Suprapubic skin (tissue), 4 donors: ENCODE data around the gene MAP2K7. TPM values are rescaled to one million over a fixed set of nuclear protein-coding genes. Genes with fewer than 3 reads are reported as not detected.

Experiments used
- DNase-seq, 2 donors: peaks; one replicate each; pipeline ENCODE4 v3.0.0-alpha.2; 2019; ENCODE audit warnings: low spot score in 2 of 2
- H3K27ac ChIP-seq: fragments of 200-600 bp; sonication (generic); one replicate; pipeline ENCODE4 v1.5.1; 2019
- H3K27me3 ChIP-seq: fragments of 200-600 bp; sonication (generic); one replicate; pipeline ENCODE4 v1.5.1; 2019
- H3K36me3 ChIP-seq: fragments of 200-600 bp; sonication (generic); one replicate; pipeline ENCODE4 v1.5.1; 2019
- H3K4me1 ChIP-seq: fragments of 200-600 bp; sonication (generic); one replicate; pipeline ENCODE4 v1.5.1; 2019
- H3K4me3 ChIP-seq: fragments of 200-600 bp; sonication (generic); one replicate; pipeline ENCODE4 v1.5.1; 2019; ENCODE audit warnings: mild to moderate bottlenecking
- H3K9me3 ChIP-seq: fragments of 200-600 bp; sonication (generic); one replicate; pipeline ENCODE4 v1.5.1; 2019
- CTCF ChIP-seq, 2 donors: fragments of 200-600 bp in 1 of 2; fragments of 450-650 bp in 1 of 2; sonication (generic) in 1 of 2; IDR thresholded peaks; one replicate each; pipeline ENCODE4 v1.5.1; 2016 to 2019; ENCODE audit warnings: antibody characterized with exemption in 2 of 2, mild to moderate bottlenecking in 1 of 2, moderate library complexity in 1 of 2
- EP300 ChIP-seq: sonication (generic); formaldehyde crosslinking; IDR thresholded peaks from one replicate; pipeline ENCODE4 v1.6.1; 2017; ENCODE audit warnings: antibody characterized with exemption
- POLR2A ChIP-seq, 2 donors: fragments of 450-650 bp; IDR thresholded peaks; one replicate each; pipeline ENCODE4 v1.6.1; 2017; ENCODE audit warnings: antibody characterized with exemption in 2 of 2, mild to moderate bottlenecking in 2 of 2, moderate library complexity in 2 of 2
- POLR2AphosphoS5 ChIP-seq, 3 donors: sonication (generic); formaldehyde crosslinking; IDR thresholded peaks; one replicate each; pipeline ENCODE4 v1.6.1; 2017; ENCODE audit warnings: antibody characterized with exemption in 3 of 3
- WGBS: methylation state at CpG from one replicate; pipeline ENCODE4 v1.1.5; 2018; 5-methylcytosine and 5-hydroxymethylcytosine counted together
- total RNA-seq, 4 donors: library from RNA; depleted of rRNA; stranded (reverse); fragments of >200 nt; gene quantifications; one replicate each; pipeline ENCODE4 v1.1.0, GENCODE V29; 2016

The MAP2K7 gene
- total RNA-seq, 4 donors from 2014 or later, result 25.1 to 52.4 (median 29.3) TPM

- 51% methylated on average over 11 of the region's 12 CpGs for WGBS
- Histone ChIP-seq H3K4me1 (peaks cover 83% of the 10 kb centered on the region), H3K9me3 (no peaks in the 10 kb centered on the region), H3K27ac (no peak overlapping the region), H3K27me3 (peaks cover under 1% of the 10 kb centered on the region), H3K4me3 (no peak overlapping the region), H3K36me3 (peaks cover 16% of the 10 kb centered on the region)
- TF ChIP-seq POLR2AphosphoS5 (IDR thresholded peaks at IDR 0.05), result no peak
- no peak for TF ChIP-seq CTCF (IDR thresholded peaks at IDR 0.05)
- TF ChIP-seq POLR2A (IDR thresholded peaks at IDR 0.05), result no peak
- no peak for TF ChIP-seq EP300
- DNase-seq, result peak in 1 of 2 donors; percentile 69
Observed at GRCh38 chr19:7924241-7924640, 20.6 kb downstream of the MAP2K7 start.

GRCh38 chr19:7924651-7925170, 21.0 kb downstream of the MAP2K7 start:
- H3K36me3 ChIP-seq, result peaks cover 16% of the 10 kb centered on the region
- DNase-seq, result peak in 1 of 2 donors; percentile 76
- peak overlapping the region; percentile 66 for H3K4me3 ChIP-seq
- no peak overlapping the region for H3K27ac ChIP-seq
- no peaks in the 10 kb centered on the region for H3K9me3 ChIP-seq
- peaks cover 83% of the 10 kb centered on the region for H3K4me1 ChIP-seq
- TF ChIP-seq POLR2A (IDR thresholded peaks at IDR 0.05) (no peak), POLR2AphosphoS5 (IDR thresholded peaks at IDR 0.05) (no peak), CTCF (IDR thresholded peaks at IDR 0.05) (no peak), EP300 (no peak)
- WGBS, result 34% methylated on average over 13 of the region's 34 CpGs
- H3K27me3 ChIP-seq, result no peaks in the 10 kb centered on the region

- H3K4me1 ChIP-seq, result peaks cover 85% of the 10 kb centered on the region
- no peaks in the 10 kb centered on the region for H3K27me3 ChIP-seq
- H3K4me3 ChIP-seq, result peak overlapping the region; percentile 66
- DNase-seq, result peak in 1 of 2 donors; percentile 84
- H3K36me3 ChIP-seq, result peaks cover 18% of the 10 kb centered on the region
- TF ChIP-seq CTCF (IDR thresholded peaks at IDR 0.05) (peak; percentile 44 to 94), EP300 (no peak)
- no peak overlapping the region for H3K27ac ChIP-seq
- no peaks in the 10 kb centered on the region for H3K9me3 ChIP-seq
- WGBS, result 1% methylated on average over 15 of the region's 98 CpGs
Observed at GRCh38 chr19:7925171-7925851, 21.6 kb downstream of the MAP2K7 start.

GRCh38 chr19:7926021-7926726, 22.5 kb downstream of the MAP2K7 start, which contains the start of gene CTXN1:
CTXN1 (minus strand) TSS chr19:7926135; CDS start chr19:7925538, 597 bp downstream.
- H3K27ac ChIP-seq, result peak within 1 kb of the TSS; percentile 7
- H3K27me3 ChIP-seq, result no peaks in the 10 kb centered on the region
- no peak for TF ChIP-seq CTCF (IDR thresholded peaks at IDR 0.05)
- no peak for TF ChIP-seq POLR2AphosphoS5 (IDR thresholded peaks at IDR 0.05)
- no peak for TF ChIP-seq EP300
- TF ChIP-seq POLR2A (IDR thresholded peaks at IDR 0.05), result no peak
- DNase-seq, result peak in 1 of 2 donors; percentile 72
- H3K9me3 ChIP-seq, result no peaks in the 10 kb centered on the region
- peaks cover 81% of the 10 kb centered on the region for H3K4me1 ChIP-seq
- peak within 1 kb of the TSS; percentile 66 for H3K4me3 ChIP-seq
- 16% methylated on average over 34 of the region's 65 CpGs for WGBS
- peaks cover 26% of the 10 kb centered on the region for H3K36me3 ChIP-seq
